ENCODE measurements around the gene RELN.
"Not testable (repeated sequence)": the region's sequence is repeated elsewhere in the genome, so short reads cannot be mapped to it uniquely, and the experiment has no call there.

RELN gene

GRCh38 chr7:103929901-103930311, 59.6 kb downstream of the RELN start:
- no peak overlapping the region for H3K9ac ChIP-seq (ENCODE audit: low read length)
- H3K36me3 ChIP-seq (ENCODE audit: control insufficient read depth, insufficient read depth, low read length): no peaks in the 10 kb centered on the region
- no peaks in the 10 kb centered on the region for H3K27me3 ChIP-seq (ENCODE audit: control insufficient read depth, insufficient read depth, low read length)
- H3K4me3 ChIP-seq (ENCODE audit: low read length): no peak overlapping the region
- no peak overlapping the region for H3K27ac ChIP-seq (ENCODE audit: low read depth, low read length)
- no peaks in the 10 kb centered on the region for H3K4me1 ChIP-seq (ENCODE audit: control insufficient read depth, insufficient read depth, low read length)

- H3K27ac ChIP-seq (ENCODE audit: low read depth, low read length): no peak overlapping the region
- H3K27me3 ChIP-seq (ENCODE audit: control insufficient read depth, insufficient read depth, low read length): no peaks in the 10 kb centered on the region
- H3K4me3 ChIP-seq (ENCODE audit: low read length): no peak overlapping the region
- no peaks in the 10 kb centered on the region for H3K36me3 ChIP-seq (ENCODE audit: control insufficient read depth, insufficient read depth, low read length)
- H3K9ac ChIP-seq (ENCODE audit: low read length): no peak overlapping the region
- H3K4me1 ChIP-seq (ENCODE audit: control insufficient read depth, insufficient read depth, low read length): no peaks in the 10 kb centered on the region
These were observed 60.9 kb downstream of the RELN start for GRCh38 chr7:103928581-103928980.

- no peak overlapping the region for H3K9ac ChIP-seq (ENCODE audit: low read length)
- no peak overlapping the region for H3K4me3 ChIP-seq (ENCODE audit: low read length)
- H3K27ac ChIP-seq (ENCODE audit: low read depth, low read length): no peak overlapping the region
- no peaks in the 10 kb centered on the region for H3K36me3 ChIP-seq (ENCODE audit: control insufficient read depth, insufficient read depth, low read length)
- no peaks in the 10 kb centered on the region for H3K27me3 ChIP-seq (ENCODE audit: control insufficient read depth, insufficient read depth, low read length)
- H3K4me1 ChIP-seq (ENCODE audit: control insufficient read depth, insufficient read depth, low read length): no peaks in the 10 kb centered on the region
These were observed 65.3 kb downstream of the RELN start for GRCh38 chr7:103924184-103924583.

- no peak overlapping the region for H3K9ac ChIP-seq (ENCODE audit: low read length)
- no peaks in the 10 kb centered on the region for H3K27me3 ChIP-seq (ENCODE audit: control insufficient read depth, insufficient read depth, low read length)
- H3K4me1 ChIP-seq (ENCODE audit: control insufficient read depth, insufficient read depth, low read length): no peaks in the 10 kb centered on the region
- H3K27ac ChIP-seq (ENCODE audit: low read depth, low read length): no peak overlapping the region
- no peaks in the 10 kb centered on the region for H3K36me3 ChIP-seq (ENCODE audit: control insufficient read depth, insufficient read depth, low read length)
- H3K4me3 ChIP-seq (ENCODE audit: low read length): no peak overlapping the region
These were observed 67.1 kb downstream of the RELN start for GRCh38 chr7:103922407-103922806.

- no peaks in the 10 kb centered on the region for H3K4me1 ChIP-seq (ENCODE audit: control insufficient read depth, insufficient read depth, low read length)
- H3K27me3 ChIP-seq (ENCODE audit: control insufficient read depth, insufficient read depth, low read length): no peaks in the 10 kb centered on the region
- H3K27ac ChIP-seq (ENCODE audit: low read depth, low read length): no peak overlapping the region
- no peak overlapping the region for H3K4me3 ChIP-seq (ENCODE audit: low read length)
- no peak overlapping the region for H3K9ac ChIP-seq (ENCODE audit: low read length)
- no peaks in the 10 kb centered on the region for H3K36me3 ChIP-seq (ENCODE audit: control insufficient read depth, insufficient read depth, low read length)
These were observed 67.8 kb downstream of the RELN start for GRCh38 chr7:103921692-103922091.

GRCh38 chr7:103919272-103919868, 70.1 kb downstream of the RELN start:
- Histone ChIP-seq H3K27me3 (ENCODE audit: control insufficient read depth, insufficient read depth, low read length) (no peaks in the 10 kb centered on the region), H3K4me1 (ENCODE audit: control insufficient read depth, insufficient read depth, low read length) (no peaks in the 10 kb centered on the region), H3K9ac (ENCODE audit: low read length) (no peak overlapping the region), H3K36me3 (ENCODE audit: control insufficient read depth, insufficient read depth, low read length) (no peaks in the 10 kb centered on the region), H3K27ac (ENCODE audit: low read depth, low read length) (no peak overlapping the region), H3K4me3 (ENCODE audit: low read length) (no peak overlapping the region)

- no peaks in the 10 kb centered on the region for H3K4me1 ChIP-seq (ENCODE audit: control insufficient read depth, insufficient read depth, low read length)
- H3K27me3 ChIP-seq (ENCODE audit: control insufficient read depth, insufficient read depth, low read length): no peaks in the 10 kb centered on the region
- H3K9ac ChIP-seq (ENCODE audit: low read length): no peak overlapping the region
- H3K4me3 ChIP-seq (ENCODE audit: low read length): no peak overlapping the region
- no peak overlapping the region for H3K27ac ChIP-seq (ENCODE audit: low read depth, low read length)
- H3K36me3 ChIP-seq (ENCODE audit: control insufficient read depth, insufficient read depth, low read length): no peaks in the 10 kb centered on the region
These were observed 70.7 kb downstream of the RELN start for GRCh38 chr7:103918631-103919271.

GRCh38 chr7:103915680-103916357, 73.6 kb downstream of the RELN start:
- H3K9ac ChIP-seq (ENCODE audit: low read length): no peak overlapping the region
- H3K4me1 ChIP-seq (ENCODE audit: control insufficient read depth, insufficient read depth, low read length): no peaks in the 10 kb centered on the region
- H3K36me3 ChIP-seq (ENCODE audit: control insufficient read depth, insufficient read depth, low read length): no peaks in the 10 kb centered on the region
- no peaks in the 10 kb centered on the region for H3K27me3 ChIP-seq (ENCODE audit: control insufficient read depth, insufficient read depth, low read length)
- H3K4me3 ChIP-seq (ENCODE audit: low read length): no peak overlapping the region
- no peak overlapping the region for H3K27ac ChIP-seq (ENCODE audit: low read depth, low read length)

- Histone ChIP-seq H3K4me1 (ENCODE audit: control insufficient read depth, insufficient read depth, low read length) (no peaks in the 10 kb centered on the region), H3K27me3 (ENCODE audit: control insufficient read depth, insufficient read depth, low read length) (no peaks in the 10 kb centered on the region), H3K27ac (ENCODE audit: low read depth, low read length) (no peak overlapping the region), H3K9ac (ENCODE audit: low read length) (no peak overlapping the region), H3K36me3 (ENCODE audit: control insufficient read depth, insufficient read depth, low read length) (no peaks in the 10 kb centered on the region), H3K4me3 (ENCODE audit: low read length) (no peak overlapping the region)
These were observed 75.1 kb downstream of the RELN start for GRCh38 chr7:103914147-103914899.

- no peaks in the 10 kb centered on the region for H3K36me3 ChIP-seq (ENCODE audit: control insufficient read depth, insufficient read depth, low read length)
- H3K27me3 ChIP-seq (ENCODE audit: control insufficient read depth, insufficient read depth, low read length): no peaks in the 10 kb centered on the region
- no peak overlapping the region for H3K4me3 ChIP-seq (ENCODE audit: low read length)
- no peak overlapping the region for H3K9ac ChIP-seq (ENCODE audit: low read length)
- H3K4me1 ChIP-seq (ENCODE audit: control insufficient read depth, insufficient read depth, low read length): no peaks in the 10 kb centered on the region
- no peak overlapping the region for H3K27ac ChIP-seq (ENCODE audit: low read depth, low read length)
These were observed 76.4 kb downstream of the RELN start for GRCh38 chr7:103912891-103913605.

GRCh38 chr7:103911015-103911414, 78.4 kb downstream of the RELN start:
- not testable (repeated sequence) for H3K4me1 ChIP-seq (ENCODE audit: control insufficient read depth, insufficient read depth, low read length); H3K36me3 ChIP-seq (ENCODE audit: control insufficient read depth, insufficient read depth, low read length); H3K27ac ChIP-seq (ENCODE audit: low read depth, low read length); H3K9ac ChIP-seq (ENCODE audit: low read length); H3K4me3 ChIP-seq (ENCODE audit: low read length); H3K27me3 ChIP-seq (ENCODE audit: control insufficient read depth, insufficient read depth, low read length)

GRCh38 chr7:103905997-103906396, 83.5 kb downstream of the RELN start:
- no peaks in the 10 kb centered on the region for H3K4me1 ChIP-seq (ENCODE audit: control insufficient read depth, insufficient read depth, low read length)
- no peaks in the 10 kb centered on the region for H3K27me3 ChIP-seq (ENCODE audit: control insufficient read depth, insufficient read depth, low read length)
- no peak overlapping the region for H3K27ac ChIP-seq (ENCODE audit: low read depth, low read length)
- no peak overlapping the region for H3K9ac ChIP-seq (ENCODE audit: low read length)
- no peak overlapping the region for H3K4me3 ChIP-seq (ENCODE audit: low read length)
- no peaks in the 10 kb centered on the region for H3K36me3 ChIP-seq (ENCODE audit: control insufficient read depth, insufficient read depth, low read length)

Measured in rectal smooth muscle tissue (tissue), 1 donor.